GM23338 (cell line): ENCODE measurements around the gene HAGH. TPM values are rescaled to one million over a fixed set of nuclear protein-coding genes. Genes with fewer than 3 reads are reported as not detected.

Source experiments
- ATAC-seq: fragments of 200-7000 bp; cut with Tn5 transposase; 3 replicates; pipeline ENCODE4 v1.9.1; 2020
- DNase-seq: peaks from one replicate; pipeline ENCODE4 v3.0.0-alpha.2; 2015; ENCODE audit warnings: low spot score
- H2AFZ ChIP-seq: fragments of 200-600 bp; sonication (generic); 2 replicates; pipeline ENCODE4 v1.8.0; 2016; ENCODE audit warnings: antibody characterized with exemption, mild to moderate bottlenecking, moderate library complexity
- H3F3A ChIP-seq: fragments of 200-600 bp; sonication (generic); replicated peaks from 2 replicates; pipeline ENCODE4 v1.8.0; 2017; ENCODE audit warnings: antibody characterized with exemption, mixed run types, low read depth
- H3K27ac ChIP-seq: fragments of 200-600 bp; sonication (generic); 2 replicates; pipeline ENCODE4 v1.6.1; 2016; ENCODE audit warnings: low read depth
- H3K27me3 ChIP-seq: fragments of 200-600 bp; sonication (generic); 2 replicates; pipeline ENCODE4 v1.8.0; 2016; ENCODE audit warnings: mild to moderate bottlenecking, mixed run types, moderate library complexity; ENCODE audit not compliant: insufficient read depth
- H3K36me3 ChIP-seq: fragments of 200-600 bp; sonication (generic); 2 replicates; pipeline ENCODE4 v1.8.0; 2016; ENCODE audit warnings: mild to moderate bottlenecking; ENCODE audit not compliant: insufficient read depth
- H3K4me1 ChIP-seq: fragments of 200-600 bp; sonication (generic); 2 replicates; pipeline ENCODE4 v1.8.0; 2016; ENCODE audit warnings: mild to moderate bottlenecking, moderate library complexity; ENCODE audit not compliant: insufficient read depth
- H3K4me2 ChIP-seq: fragments of 200-600 bp; sonication (generic); 2 replicates; pipeline ENCODE4 v1.7.1; 2017; ENCODE audit warnings: mixed run types
- H3K4me3 ChIP-seq: fragments of 200-600 bp; sonication (generic); 2 replicates; pipeline ENCODE4 v1.6.1; 2016; ENCODE audit warnings: mixed run types
- H3K79me2 ChIP-seq: fragments of 200-600 bp; sonication (generic); replicated peaks from 2 replicates; pipeline ENCODE4 v1.8.0; 2017; ENCODE audit warnings: mild to moderate bottlenecking; ENCODE audit not compliant: insufficient read depth
- H3K9me2 ChIP-seq: fragments of 200-600 bp; sonication (generic); 2 replicates; pipeline ENCODE4 v1.8.0; 2017; ENCODE audit not compliant: insufficient read depth
- H4K20me1 ChIP-seq: fragments of 200-600 bp; sonication (generic); replicated peaks from 2 replicates; pipeline ENCODE4 v1.8.0; 2017; ENCODE audit warnings: mild to moderate bottlenecking; ENCODE audit not compliant: insufficient read depth
- H3K27ac Mint-ChIP-seq: 2 replicates; pipeline ENCODE4 v1.8.0; 2020; ENCODE audit warnings: inconsistent platforms, mild to moderate bottlenecking, moderate library complexity, mixed read lengths
- H3K27me3 Mint-ChIP-seq: 3 replicates; pipeline ENCODE4 v1.8.0; 2022; ENCODE audit warnings: low read depth, mild to moderate bottlenecking, moderate library complexity, mixed read lengths, inconsistent platforms; ENCODE audit not compliant: insufficient read depth, poor library complexity
- H3K36me3 Mint-ChIP-seq: 3 replicates; pipeline ENCODE4 v1.8.0; 2021; ENCODE audit warnings: low read depth, mild to moderate bottlenecking, inconsistent platforms, moderate library complexity, mixed read lengths
- H3K4me1 Mint-ChIP-seq: 3 replicates; pipeline ENCODE4 v1.8.0; 2020; ENCODE audit warnings: mild to moderate bottlenecking, inconsistent platforms, mixed read lengths
- H3K4me3 Mint-ChIP-seq: 3 replicates; pipeline ENCODE4 v1.8.0; 2021; ENCODE audit warnings: moderate library complexity, mild to moderate bottlenecking, inconsistent platforms, mixed read lengths
- H3K9me3 Mint-ChIP-seq: 3 replicates; pipeline ENCODE4 v1.8.0; 2020; ENCODE audit warnings: moderate library complexity, mild to moderate bottlenecking, inconsistent platforms, mixed read lengths
- CREB1 ChIP-seq: fragments of 250-450 bp; sonication (Bioruptor Pico); IDR thresholded peaks from 2 replicates; pipeline ENCODE4 v1.5.0; 2020; ENCODE audit warnings: low read depth, mild to moderate bottlenecking, moderate library complexity
- CTCF ChIP-seq, 2 experiments: fragments of 200-600 bp in 1 of 2; sonication (generic) in 1 of 2; conservative IDR thresholded peaks; 2 replicates each; pipeline versions ENCODE4 v1.5.1 to v1.6.1; 2016 to 2017; ENCODE audit warnings: antibody characterized with exemption in 2 of 2, low read depth in 2 of 2, mild to moderate bottlenecking in 2 of 2, moderate library complexity in 1 of 2
- ETS1 ChIP-seq: IDR thresholded peaks from 2 replicates; pipeline ENCODE4 v1.6.1; 2016; ENCODE audit warnings: antibody characterized with exemption
- EZH2 ChIP-seq: fragments of 200-600 bp; sonication (generic); IDR thresholded peaks from one replicate; pipeline ENCODE4 v1.8.0; 2017; ENCODE audit warnings: antibody characterized with exemption, mild to moderate bottlenecking, low read depth; ENCODE audit not compliant: unreplicated experiment
- EZH2phosphoT487 ChIP-seq: fragments of 200-600 bp; sonication (generic); IDR thresholded peaks from one replicate; pipeline ENCODE4 v1.8.1; 2018; ENCODE audit warnings: antibody characterized with exemption; ENCODE audit not compliant: unreplicated experiment
- JUNB ChIP-seq: IDR thresholded peaks from one replicate; pipeline ENCODE4 v1.6.1; 2016; ENCODE audit warnings: antibody characterized with exemption; ENCODE audit not compliant: unreplicated experiment
- NANOG ChIP-seq: IDR thresholded peaks from 2 replicates; pipeline ENCODE4 v1.6.1; 2016; ENCODE audit warnings: antibody characterized with exemption, borderline replicate concordance
- POLR2AphosphoS5 ChIP-seq: IDR thresholded peaks from 2 replicates; pipeline ENCODE4 v1.6.1; 2016; ENCODE audit warnings: antibody characterized with exemption, low read depth
- REST ChIP-seq: IDR thresholded peaks from one replicate; pipeline ENCODE4 v1.6.1; 2018; ENCODE audit warnings: antibody characterized with exemption; ENCODE audit not compliant: unreplicated experiment
- STAT1 ChIP-seq: IDR thresholded peaks from one replicate; pipeline ENCODE4 v1.6.1; 2016; ENCODE audit warnings: antibody characterized with exemption; ENCODE audit not compliant: unreplicated experiment
- ZNF114 ChIP-seq: fragments of 250-450 bp; sonication (Bioruptor Pico); IDR thresholded peaks from 2 replicates; pipeline ENCODE4 v1.5.0; 2020; ENCODE audit warnings: mild to moderate bottlenecking, moderate library complexity
- ZNF331 ChIP-seq: fragments of 250-450 bp; sonication (Bioruptor Pico); IDR thresholded peaks from 2 replicates; pipeline ENCODE4 v1.5.0; 2020; ENCODE audit warnings: low read depth, mild to moderate bottlenecking, moderate library complexity
- ZNF462 ChIP-seq: fragments of 250-450 bp; sonication (Bioruptor Pico); IDR thresholded peaks from 2 replicates; pipeline ENCODE4 v1.5.0; 2020; ENCODE audit warnings: mild to moderate bottlenecking, moderate library complexity
- polyA plus RNA-seq: library from polyadenylated mRNA; unstranded; fragments of >200 nt; fragmentation: Nextera tagmentation; extraction: Ambion mirVana; gene quantifications from 2 replicates; pipeline ENCODE4 v1.2.1, GENCODE V29; 2016
- total RNA-seq: library from RNA; depleted of rRNA; stranded (reverse); fragments of >200 nt; shearing (Covaris generic); gene quantifications from 2 replicates; pipeline ENCODE4 v1.2.3, GENCODE V29; 2014

The HAGH gene
- total and polyA plus RNA-seq, 2 experiments from 2014 or later, result 24.7 to 28.9 TPM

- ATAC-seq (no peak), DNase-seq (no peak)
- Mint-ChIP-seq H3K36me3 (peaks cover 17% of the 10 kb centered on the region), H3K4me1 (no peaks in the 10 kb centered on the region), H3K27me3 (no peaks in the 10 kb centered on the region), H3K9me3 (peaks cover 11% of the 10 kb centered on the region), H3K4me3 (no peak overlapping the region), H3K27ac (no peak overlapping the region)
- H3K36me3 ChIP-seq, result no peaks in the 10 kb centered on the region
- H3K4me2 ChIP-seq, result no peak overlapping the region
- TF ChIP-seq ETS1, result no peak
- TF ChIP-seq ZNF331 (CRISPR knock-in tag), result no peak
- TF ChIP-seq STAT1, result no peak
- no peak for TF ChIP-seq EZH2phosphoT487
- TF ChIP-seq EZH2, result no peak
- no peak for TF ChIP-seq ZNF462
- no peak for TF ChIP-seq JUNB
- TF ChIP-seq REST, result no peak
- TF ChIP-seq POLR2AphosphoS5, result no peak
- TF ChIP-seq CREB1, result no peak
- TF ChIP-seq NANOG, result no peak
- no peak for TF ChIP-seq ZNF114 (CRISPR knock-in tag)
- no peak for TF ChIP-seq CTCF (conservative IDR thresholded peaks at IDR 0.05; ENCODE audit: low read depth in 2 of 2)
- no peaks in the 10 kb centered on the region for H3K79me2 ChIP-seq
- H3K9me2 ChIP-seq, result no peaks in the 10 kb centered on the region
- no peak overlapping the region for H3K4me3 ChIP-seq
- no peak overlapping the region for H2AFZ ChIP-seq
- H3K27me3 ChIP-seq, result no peaks in the 10 kb centered on the region
- H3F3A ChIP-seq, result no peaks in the 10 kb centered on the region
- H4K20me1 ChIP-seq, result no peaks in the 10 kb centered on the region
- H3K27ac ChIP-seq, result no peak overlapping the region
- H3K4me1 ChIP-seq, result no peaks in the 10 kb centered on the region
Observed at GRCh38 chr16:1791943-1792812, 34.4 kb downstream of the HAGH start.
